Measurements from ENCODE around the gene NTNG2.

DNA sequence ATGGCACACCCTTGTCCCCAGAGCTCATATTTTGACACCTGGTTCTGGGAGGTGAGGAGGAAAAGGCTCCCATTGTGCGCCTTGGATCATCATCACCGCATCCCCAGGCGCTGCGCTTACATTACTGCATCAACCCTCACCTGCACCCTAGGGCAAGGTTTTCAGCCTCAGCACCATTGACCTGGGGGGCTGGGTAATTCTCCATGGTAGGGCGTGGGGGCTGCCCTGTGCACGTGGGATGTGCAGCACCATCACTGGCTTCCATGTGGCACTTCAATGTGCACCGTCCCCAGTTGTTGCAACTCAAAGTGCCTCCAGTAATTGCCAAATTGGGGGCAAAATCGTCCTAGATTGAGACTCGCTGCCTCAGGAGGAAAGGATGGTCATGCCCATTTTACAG lies 83.6 kb downstream of the NTNG2 start:
- TF ChIP-seq CTCF (IDR thresholded peaks at IDR 0.05) (no peak), ZFX (IDR thresholded peaks at IDR 0.05; ENCODE audit: borderline replicate concordance) (no peak)
